CMK (cell line): ENCODE results near the gene RHEBL1.
A peak's percentile ranks its signal among the peaks of the same experiment; 100 is the strongest.

ENCODE experiments used
- DNase-seq: peaks from one replicate; pipeline ENCODE4 v3.0.0-alpha.2; 2010; ENCODE audit warnings: low read depth

The RHEBL1 gene

GRCh38 chr12:49019443-49020324, 50.1 kb downstream of the RHEBL1 start:
- DNase-seq = peak; percentile 65

GRCh38 chr12:49019120-49019430, 50.7 kb downstream of the RHEBL1 start:
- no peak for DNase-seq

- peak; percentile 98 for DNase-seq
Measured at GRCh38 chr12:49018261-49019119, 51.3 kb downstream of the RHEBL1 start, which contains the start of gene PRKAG1. PRKAG1 (minus strand) TSS chr12:49018776; CDS start chr12:49018740, 36 bp downstream.

GRCh38 chr12:49017891-49018260, 51.9 kb downstream of the RHEBL1 start:
- no peak for DNase-seq

GRCh38 chr12:49015196-49015595, 54.6 kb downstream of the RHEBL1 start:
- no peak for DNase-seq
